HL-60 (cell line): Measurements from ENCODE around the gene SLC22A2.

Experiments used
- DNase-seq, 2 experiments: peaks; one replicate each; pipeline ENCODE4 v3.0.0-alpha.2; 2010 to 2020; ENCODE audit warnings: low read depth in 1 of 2, low spot score in 1 of 2
- H3K27ac ChIP-seq: fragments of 250-450 bp; sonication (Bioruptor Pico); replicated peaks from 2 replicates; pipeline ENCODE4 v1.5.1; 2020; ENCODE audit warnings: mild to moderate bottlenecking, moderate library complexity
- H3K27me3 ChIP-seq: fragments of 250-450 bp; sonication (Bioruptor Pico); 2 replicates; pipeline ENCODE4 v1.5.1; 2021; ENCODE audit warnings: mild to moderate bottlenecking, moderate library complexity; ENCODE audit not compliant: insufficient read depth, poor library complexity, severe bottlenecking
- H3K4me3 ChIP-seq: replicated peaks from 2 replicates; pipeline ENCODE4 v1.5.1; 2011; ENCODE audit warnings: mild to moderate bottlenecking, control low read depth, low read length; ENCODE audit not compliant: insufficient read depth
- CTCF ChIP-seq: IDR thresholded peaks from one replicate; pipeline ENCODE4 v1.5.1; 2011; ENCODE audit warnings: low read length, control low read depth, inconsistent platforms; ENCODE audit not compliant: insufficient read depth
- GABPA ChIP-seq: IDR thresholded peaks from 2 replicates; pipeline ENCODE4 v1.6.1; 2012; ENCODE audit warnings: low read depth
- POLR2AphosphoS5 ChIP-seq: IDR thresholded peaks from 2 replicates; pipeline ENCODE4 v1.6.1; 2012; ENCODE audit warnings: low read depth
- REST ChIP-seq: IDR thresholded peaks from 2 replicates; pipeline ENCODE4 v1.6.1; 2012; ENCODE audit warnings: low read depth; ENCODE audit not compliant: insufficient replicate concordance
- SPI1 ChIP-seq: IDR thresholded peaks from 2 replicates; pipeline ENCODE4 v1.6.1; 2012; ENCODE audit warnings: low read depth, mild to moderate bottlenecking, borderline replicate concordance

Gene SLC22A2

GRCh38 chr6:160274871-160275510 lies 16.4 kb upstream of the SLC22A2 start:
- H3K27ac ChIP-seq = no peak overlapping the region
- no peak for TF ChIP-seq POLR2AphosphoS5
- no peak for TF ChIP-seq CTCF
- no peak for TF ChIP-seq REST
- TF ChIP-seq GABPA = no peak
- no peak for TF ChIP-seq SPI1
- no peak for DNase-seq

GRCh38 chr6:160273750-160274149 lies 15.1 kb upstream of the SLC22A2 start:
- TF ChIP-seq GABPA (no peak), REST (no peak), POLR2AphosphoS5 (no peak), SPI1 (no peak), CTCF (no peak)
- Histone ChIP-seq H3K27me3 (no peaks in the 10 kb centered on the region), H3K27ac (no peak overlapping the region), H3K4me3 (no peak overlapping the region)
- DNase-seq = no peak

More at GRCh38 chr6:160274871-160275510, 16.4 kb upstream of the SLC22A2 start:
- Histone ChIP-seq H3K27me3 (no peaks in the 10 kb centered on the region), H3K4me3 (no peak overlapping the region)

GRCh38 chr6:160273196-160273595 lies 14.6 kb upstream of the SLC22A2 start:
- DNase-seq = no peak
- no peak for TF ChIP-seq POLR2AphosphoS5
- no peak for TF ChIP-seq REST
- H3K27me3 ChIP-seq = no peaks in the 10 kb centered on the region
- no peak overlapping the region for H3K27ac ChIP-seq
- H3K4me3 ChIP-seq = no peak overlapping the region
